Muscle of leg (tissue), 11 donors: ENCODE results near the gene LRMDA. TPM values are rescaled to one million over a fixed set of nuclear protein-coding genes. Genes with fewer than 3 reads are reported as not detected.

ENCODE experiments used
- DNase-seq: peaks from one replicate; pipeline ENCODE4 v3.0.0; 2013
- H3K27ac ChIP-seq: one replicate; pipeline ENCODE4 v1.5.1; 2013; ENCODE audit warnings: mild to moderate bottlenecking, low read length, control low read depth
- H3K27me3 ChIP-seq: one replicate; pipeline ENCODE4 v1.6.1; 2013; ENCODE audit warnings: low read length; ENCODE audit not compliant: control insufficient read depth, insufficient read depth
- H3K36me3 ChIP-seq: one replicate; pipeline ENCODE4 v1.6.1; 2013; ENCODE audit warnings: low read length; ENCODE audit not compliant: control insufficient read depth, insufficient read depth
- H3K4me1 ChIP-seq: one replicate; pipeline ENCODE4 v1.6.1; 2013; ENCODE audit warnings: low read length; ENCODE audit not compliant: control insufficient read depth, insufficient read depth
- H3K4me3 ChIP-seq: one replicate; pipeline ENCODE4 v1.5.1; 2013; ENCODE audit warnings: low read length, control low read depth
- H3K9me3 ChIP-seq: replicated peaks from 2 replicates; pipeline ENCODE4 v1.6.1; 2013; ENCODE audit warnings: low read depth, low read length; ENCODE audit not compliant: control insufficient read depth
- WGBS: methylation state at CpG from one replicate; pipeline ENCODE4 v1.1.5; 2013; ENCODE audit warnings: missing lambda C conversion rate; ENCODE audit not compliant: insufficient coverage; 5-methylcytosine and 5-hydroxymethylcytosine counted together
- polyA plus RNA-seq, 8 donors: library from polyadenylated mRNA; unstranded; fragments of 120-200 nt; gene quantifications; one replicate each; pipeline versions ENCODE4 v1.2.1 to v1.2.3, GENCODE V29; 2013; ENCODE audit warnings: inconsistent platforms in 1 of 8, low replicate concordance in 1 of 8; ENCODE audit not compliant: insufficient read length in 8 of 8, insufficient read depth in 1 of 8
- total RNA-seq: library from RNA; stranded (reverse); fragments of 120-200 nt; gene quantifications from one replicate; pipeline ENCODE4 v1.2.4, GENCODE V29; 2013

The LRMDA gene
- total and polyA plus RNA-seq, 9 donors = 4.8 to 7.9 (median 5.7) TPM

- peaks cover 7% of the 10 kb centered on the region for H3K4me1 ChIP-seq
- H3K36me3 ChIP-seq = no peaks in the 10 kb centered on the region
- no peaks in the 10 kb centered on the region for H3K9me3 ChIP-seq
- H3K4me3 ChIP-seq = no peak overlapping the region
- H3K27ac ChIP-seq = no peak overlapping the region
- 83% methylated on average over 2 of the region's 3 CpGs for WGBS
- H3K27me3 ChIP-seq = no peaks in the 10 kb centered on the region
- DNase-seq = no peak
Observed at GRCh38 chr10:75801661-75802060, 370.2 kb downstream of the LRMDA start.

GRCh38 chr10:75803121-75803520 is 371.7 kb downstream of the LRMDA start:
- no peak for DNase-seq
- WGBS = 100% methylated on average over 3 of the region's 3 CpGs
- Histone ChIP-seq H3K27ac (no peak overlapping the region), H3K36me3 (no peaks in the 10 kb centered on the region), H3K4me3 (no peak overlapping the region), H3K27me3 (no peaks in the 10 kb centered on the region), H3K4me1 (peaks cover 7% of the 10 kb centered on the region), H3K9me3 (no peaks in the 10 kb centered on the region)

GRCh38 chr10:75803816-75804552 is 372.6 kb downstream of the LRMDA start:
- H3K27me3 ChIP-seq = no peaks in the 10 kb centered on the region
- peak; percentile 80 for DNase-seq
- 61% methylated on average over 9 of the region's 14 CpGs for WGBS
- peaks cover 7% of the 10 kb centered on the region for H3K4me1 ChIP-seq
- H3K9me3 ChIP-seq = no peaks in the 10 kb centered on the region
- H3K36me3 ChIP-seq = no peaks in the 10 kb centered on the region
- no peak overlapping the region for H3K27ac ChIP-seq
- no peak overlapping the region for H3K4me3 ChIP-seq

- Histone ChIP-seq H3K9me3 (no peaks in the 10 kb centered on the region), H3K27ac (no peak overlapping the region), H3K36me3 (no peaks in the 10 kb centered on the region), H3K4me1 (peaks cover 7% of the 10 kb centered on the region), H3K27me3 (no peaks in the 10 kb centered on the region), H3K4me3 (no peak overlapping the region)
- no CpG with 5 or more reads among the region's 3 CpGs for WGBS
- no peak for DNase-seq
Observed at GRCh38 chr10:75806186-75806585, 374.8 kb downstream of the LRMDA start.

GRCh38 chr10:75807456-75807855 is 376.0 kb downstream of the LRMDA start:
- no peak for DNase-seq
- 72% methylated on average over 2 of the region's 5 CpGs for WGBS
- H3K9me3 ChIP-seq = no peaks in the 10 kb centered on the region
- H3K27me3 ChIP-seq = no peaks in the 10 kb centered on the region
- no peaks in the 10 kb centered on the region for H3K36me3 ChIP-seq
- no peak overlapping the region for H3K4me3 ChIP-seq
- no peak overlapping the region for H3K27ac ChIP-seq
- H3K4me1 ChIP-seq = peaks cover 7% of the 10 kb centered on the region

- H3K4me3 ChIP-seq = no peak overlapping the region
- H3K4me1 ChIP-seq = peaks cover 3% of the 10 kb centered on the region
- no peaks in the 10 kb centered on the region for H3K36me3 ChIP-seq
- H3K9me3 ChIP-seq = no peaks in the 10 kb centered on the region
- DNase-seq = no peak
- H3K27me3 ChIP-seq = no peaks in the 10 kb centered on the region
- H3K27ac ChIP-seq = no peak overlapping the region
- no CpG with 5 or more reads among the region's 3 CpGs for WGBS
Observed at GRCh38 chr10:75809003-75809402, 377.6 kb downstream of the LRMDA start.

GRCh38 chr10:75814014-75814413 is 382.6 kb downstream of the LRMDA start:
- H3K9me3 ChIP-seq = no peaks in the 10 kb centered on the region
- no peak overlapping the region for H3K27ac ChIP-seq
- H3K27me3 ChIP-seq = no peaks in the 10 kb centered on the region
- H3K36me3 ChIP-seq = no peaks in the 10 kb centered on the region
- no peaks in the 10 kb centered on the region for H3K4me1 ChIP-seq
- no peak overlapping the region for H3K4me3 ChIP-seq
- DNase-seq = peak; percentile 92

- Histone ChIP-seq H3K27me3 (no peaks in the 10 kb centered on the region), H3K27ac (no peak overlapping the region), H3K9me3 (no peaks in the 10 kb centered on the region), H3K36me3 (no peaks in the 10 kb centered on the region), H3K4me3 (no peak overlapping the region), H3K4me1 (no peaks in the 10 kb centered on the region)
- no peak for DNase-seq
Observed at GRCh38 chr10:75815066-75815465, 383.6 kb downstream of the LRMDA start.

GRCh38 chr10:75817198-75817597 is 385.8 kb downstream of the LRMDA start:
- 83% methylated on average over 1 of the region's 2 CpGs for WGBS
- DNase-seq = peak; percentile 47
- no peaks in the 10 kb centered on the region for H3K27me3 ChIP-seq
- H3K4me3 ChIP-seq = no peak overlapping the region
- no peaks in the 10 kb centered on the region for H3K36me3 ChIP-seq
- no peak overlapping the region for H3K27ac ChIP-seq
- no peaks in the 10 kb centered on the region for H3K4me1 ChIP-seq
- no peaks in the 10 kb centered on the region for H3K9me3 ChIP-seq

- DNase-seq = no peak
- 67% methylated on average over 1 of the region's 4 CpGs for WGBS
- no peaks in the 10 kb centered on the region for H3K9me3 ChIP-seq
- H3K4me3 ChIP-seq = no peak overlapping the region
- no peaks in the 10 kb centered on the region for H3K4me1 ChIP-seq
- H3K27ac ChIP-seq = no peak overlapping the region
- H3K27me3 ChIP-seq = no peaks in the 10 kb centered on the region
- no peaks in the 10 kb centered on the region for H3K36me3 ChIP-seq
Observed at GRCh38 chr10:75818552-75818951, 387.1 kb downstream of the LRMDA start.

GRCh38 chr10:75825235-75825634 is 393.8 kb downstream of the LRMDA start:
- no peak for DNase-seq
- Histone ChIP-seq H3K36me3 (no peaks in the 10 kb centered on the region), H3K4me3 (no peak overlapping the region), H3K9me3 (no peaks in the 10 kb centered on the region), H3K27me3 (no peaks in the 10 kb centered on the region), H3K4me1 (peaks cover 11% of the 10 kb centered on the region), H3K27ac (no peak overlapping the region)
- no CpG with 5 or more reads among the region's 5 CpGs for WGBS
